Panc1 (cell line): ENCODE measurements around the gene PHLDB2. TPM values are rescaled to one million over a fixed set of nuclear protein-coding genes. Genes with fewer than 3 reads are reported as not detected.

Experiments used
- ATAC-seq: fragments of 200-7000 bp; cut with Tn5 transposase; 2 replicates; pipeline ENCODE4 v1.9.1; 2020; ENCODE audit warnings: mild to moderate bottlenecking, moderate library complexity
- BruUV-seq: library from RNA; stranded (reverse); fragments of 400-500 nt; replicated peaks from 2 replicates; lab custom pipeline; 2021; lab: Mats Ljungman, UMichigan
- CTCF ChIA-PET: fragments of 300-600 bp; sonication (Branson Sonifier 250); formaldehyde crosslinking; loops from one replicate; lab custom pipeline; 2022; ENCODE audit warnings: antibody characterized with exemption; lab: Charles Lee
- POLR2A ChIA-PET: fragments of 300-600 bp; sonication (Branson Sonifier 250); formaldehyde crosslinking; loops from one replicate; lab custom pipeline; 2022; ENCODE audit warnings: antibody characterized with exemption; lab: Charles Lee
- DNase-seq: peaks from one replicate; pipeline ENCODE4 v3.0.0-alpha.2; 2010; ENCODE audit warnings: low read depth, low spot score
- H3K27ac ChIP-seq: 2 replicates; pipeline ENCODE4 v1.5.1; 2011; ENCODE audit warnings: mild to moderate bottlenecking, low read length, inconsistent platforms
- H3K27me3 ChIP-seq: fragments of 200-500 bp; sonication (Bioruptor generic); 2 replicates; pipeline ENCODE4 v1.6.0; 2014; ENCODE audit warnings: low read length, inconsistent platforms; ENCODE audit not compliant: control insufficient read depth, insufficient read depth
- H3K36me3 ChIP-seq: fragments of 200-500 bp; sonication (Bioruptor generic); 2 replicates; pipeline ENCODE4 v1.5.1; 2014; ENCODE audit warnings: inconsistent platforms, mild to moderate bottlenecking, low read length, moderate library complexity; ENCODE audit not compliant: control insufficient read depth, insufficient read depth
- H3K4me1 ChIP-seq: 2 replicates; pipeline ENCODE4 v1.5.1; 2011; ENCODE audit warnings: inconsistent platforms, mild to moderate bottlenecking, low read length, moderate library complexity; ENCODE audit not compliant: control insufficient read depth, insufficient read depth
- H3K4me3 ChIP-seq, 2 experiments: 2 replicates each; pipeline ENCODE4 v1.5.1; 2011 to 2012; ENCODE audit warnings: low read depth in 2 of 2, low read length in 2 of 2, mild to moderate bottlenecking in 2 of 2, inconsistent platforms in 1 of 2, moderate library complexity in 1 of 2
- H3K9me3 ChIP-seq: fragments of 200-500 bp; sonication (Bioruptor generic); 2 replicates; pipeline ENCODE4 v1.5.1; 2014; ENCODE audit warnings: low read depth, mild to moderate bottlenecking, inconsistent platforms, low read length, moderate library complexity; ENCODE audit not compliant: control insufficient read depth, insufficient read depth
- CTCF ChIP-seq: fragments of 450-650 bp; IDR thresholded peaks from 2 replicates; pipeline ENCODE4 v1.5.1; 2017; ENCODE audit warnings: mild to moderate bottlenecking
- POLR2AphosphoS5 ChIP-seq: IDR thresholded peaks from 2 replicates; pipeline ENCODE4 v1.6.1; 2012; ENCODE audit warnings: mild to moderate bottlenecking, low read depth, low read length, moderate library complexity
- REST ChIP-seq, 2 experiments: IDR thresholded peaks; 2 replicates each; pipeline ENCODE4 v1.6.1; 2011 to 2012; ENCODE audit warnings: low read depth in 2 of 2, control low read depth in 1 of 2, low read length in 1 of 2, mild to moderate bottlenecking in 1 of 2, moderate library complexity in 1 of 2; ENCODE audit not compliant: insufficient read depth in 1 of 2
- SIN3A ChIP-seq: IDR thresholded peaks from 2 replicates; pipeline ENCODE4 v1.6.1; 2012; ENCODE audit warnings: low read depth, mild to moderate bottlenecking, low read length, moderate library complexity, borderline replicate concordance; ENCODE audit not compliant: insufficient read depth
- TCF7L2 ChIP-seq: IDR thresholded peaks from 2 replicates; pipeline ENCODE4 v1.6.1; 2011; ENCODE audit warnings: mild to moderate bottlenecking, low read depth, low read length, inconsistent platforms
- in situ Hi-C: cut with HindIII; loops from 2 replicates; pipeline ENCODE4 v1.10.0; 2016; ENCODE audit warnings: low sequenced_read_pairs, low pct_unique_long_range_greater_than_20kb
- intact Hi-C: fragments of 100-400 bp; cut with micrococcal nuclease; formaldehyde crosslinking; loops from one replicate; pipeline ENCODE4 v1.10.0; 2022; ENCODE audit not compliant: unreplicated experiment
- total RNA-seq: library from RNA; stranded (reverse); gene quantifications from one replicate; pipeline ENCODE4 v1.2.1, GENCODE V29; 2021; ENCODE audit not compliant: unreplicated experiment

The PHLDB2 gene
- total RNA-seq, 1 experiment from 2014 or later = 11.3 TPM

GRCh38 chr3:111910806-111911205, 51.7 kb downstream of the PHLDB2 start:
- ChIA-PET POLR2A (no interaction called here), CTCF (no interaction called here)
- BruUV-seq = no TSS peak
- Histone ChIP-seq H3K4me3 (no peak overlapping the region), H3K9me3 (no peaks in the 10 kb centered on the region), H3K4me1 (no peaks in the 10 kb centered on the region), H3K27me3 (no peaks in the 10 kb centered on the region), H3K27ac (no peak overlapping the region), H3K36me3 (no peaks in the 10 kb centered on the region)
- intact Hi-C loops (no loop called here), in situ Hi-C loops (no loop called here)
- ATAC-seq = no peak
- TF ChIP-seq TCF7L2 (no peak), REST (IDR thresholded peaks at IDR 0.05; ENCODE audit: insufficient read depth in 1 of 2, low read depth in 2 of 2, low read length in 1 of 2) (no peak), CTCF (no peak), SIN3A (no peak), POLR2AphosphoS5 (no peak)
- no peak for DNase-seq

GRCh38 chr3:111911446-111911845, 52.4 kb downstream of the PHLDB2 start:
- H3K36me3 ChIP-seq = no peaks in the 10 kb centered on the region
- intact Hi-C loops (no loop called here), in situ Hi-C loops (no loop called here)
- ChIA-PET CTCF (interaction anchor here (2.9 kb wide), 1 partner anchor 17 kb away, joined by 8 read pairs; no protein-coding TSS in a partner anchor), POLR2A (interaction anchor here (0.6 kb wide), 1 partner anchor 15 kb away, joined by 6 read pairs; no protein-coding TSS in a partner anchor)
- no TSS peak for BruUV-seq
- no peak overlapping the region for H3K27ac ChIP-seq
- ATAC-seq (no peak), DNase-seq (no peak)
- TF ChIP-seq SIN3A (no peak), CTCF (no peak), POLR2AphosphoS5 (no peak), REST (IDR thresholded peaks at IDR 0.05; ENCODE audit: insufficient read depth in 1 of 2, low read depth in 2 of 2, low read length in 1 of 2) (no peak), TCF7L2 (no peak)
- H3K27me3 ChIP-seq = no peaks in the 10 kb centered on the region
- H3K4me3 ChIP-seq = no peak overlapping the region
- no peaks in the 10 kb centered on the region; the same call in 1 of the 2 replicates for H3K4me1 ChIP-seq
- no peaks in the 10 kb centered on the region for H3K9me3 ChIP-seq
